ENCODE results near the gene JTB. TPM values are rescaled to one million over a fixed set of nuclear protein-coding genes. Genes with fewer than 3 reads are reported as not detected.

The JTB gene
- total and polyA plus RNA-seq, 5 donors from 2014 or later, result 93.8 to 378 (median 336) TPM

DNA sequence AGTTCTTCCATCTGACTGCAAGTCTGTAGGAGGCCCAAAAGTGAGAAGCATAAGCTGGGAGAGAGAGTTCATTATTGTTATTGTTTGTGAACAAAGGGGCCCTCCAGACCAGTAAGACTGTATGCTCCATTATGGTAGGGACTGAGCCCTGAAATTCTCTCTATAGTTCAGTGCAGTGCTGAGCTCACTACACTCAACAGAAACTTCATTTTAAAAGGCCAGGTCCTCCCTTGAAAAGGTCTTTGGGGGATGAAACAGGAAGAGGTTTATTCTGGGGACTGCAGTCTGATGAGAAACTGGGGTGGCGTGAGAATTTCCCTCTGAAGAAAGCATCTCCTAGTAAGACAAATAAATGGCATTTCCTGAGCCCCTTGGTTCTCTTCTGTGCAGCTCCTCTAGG, 49.2 kb downstream of the JTB start:
- Mint-ChIP-seq H3K9me3 (no peaks in the 10 kb centered on the region), H3K4me3 (peak overlapping the region in 1 of 4 donors; percentile 38), H3K36me3 (peaks cover 2% of the 10 kb centered on the region), H3K4me1 (peaks cover 6 to 15% (median 9%) of the 10 kb centered on the region in 4 donors), H3K27ac (peak overlapping the region in 1 of 3 donors; percentile 59), H3K27me3 (peaks cover under 1% of the 10 kb centered on the region)
- H3K27ac ChIP-seq (ENCODE audit: insufficient read depth, low read length, poor library complexity, severe bottlenecking), result no peak overlapping the region
- no peak overlapping the region for H3K4me3 ChIP-seq (ENCODE audit: low read depth, low read length)
- ATAC-seq (ENCODE audit: low read depth in 2 of 2), result no peak
- no peaks in the 10 kb centered on the region for H3K27me3 ChIP-seq (ENCODE audit: control insufficient read depth, insufficient read depth, low read length)
- DNase-seq, result peak in 1 of 3 donors; percentile 11
- no peaks in the 10 kb centered on the region for H3K9me3 ChIP-seq (ENCODE audit: control insufficient read depth in 2 of 2, low read length in 2 of 2)
- peaks cover 28% of the 10 kb centered on the region for H3K36me3 ChIP-seq (ENCODE audit: control insufficient read depth, insufficient read depth, low read length)
- peaks cover 10% of the 10 kb centered on the region for H3K4me1 ChIP-seq (ENCODE audit: control insufficient read depth, insufficient read depth, low read length, poor library complexity, severe bottlenecking)

DNA sequence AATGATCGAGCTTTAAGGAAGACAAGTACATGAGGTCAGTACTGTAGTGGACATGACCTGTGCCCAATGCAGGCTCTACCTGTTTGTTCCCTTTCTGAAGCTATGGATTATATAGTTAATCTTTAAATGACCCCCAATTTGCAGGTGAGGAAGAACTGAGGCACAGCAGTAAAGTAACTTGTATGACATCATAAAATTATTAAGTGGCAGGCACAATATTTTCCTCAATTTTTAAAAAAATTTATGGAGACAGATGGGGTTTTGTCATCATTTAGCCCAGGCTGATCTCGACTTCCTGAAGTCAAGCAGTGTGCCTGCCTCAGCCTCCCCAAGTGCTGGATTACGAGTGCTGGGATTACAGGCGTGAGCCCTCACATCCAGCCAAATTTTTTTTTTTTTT, 51.1 kb downstream of the JTB start:
- no peaks in the 10 kb centered on the region for H3K9me3 Mint-ChIP-seq
- ATAC-seq (ENCODE audit: low read depth in 2 of 2) (no peak), DNase-seq (no peak)
- Histone ChIP-seq H3K4me1 (ENCODE audit: control insufficient read depth, insufficient read depth, low read length, poor library complexity, severe bottlenecking) (peaks cover 14% of the 10 kb centered on the region), H3K27me3 (ENCODE audit: control insufficient read depth, insufficient read depth, low read length) (no peaks in the 10 kb centered on the region), H3K4me3 (ENCODE audit: low read depth, low read length) (no peak overlapping the region), H3K36me3 (ENCODE audit: control insufficient read depth, insufficient read depth, low read length) (peaks cover 14% of the 10 kb centered on the region), H3K9me3 (ENCODE audit: control insufficient read depth in 2 of 2, low read length in 2 of 2) (no peaks in the 10 kb centered on the region), H3K27ac (ENCODE audit: insufficient read depth, low read length, poor library complexity, severe bottlenecking) (no peak overlapping the region)
- no peaks in the 10 kb centered on the region for H3K36me3 Mint-ChIP-seq
- H3K4me3 Mint-ChIP-seq, result peak overlapping the region in 1 of 4 donors; percentile 75
- H3K4me1 Mint-ChIP-seq, result peaks cover 7 to 24% (median 16%) of the 10 kb centered on the region in 4 donors
- no peak overlapping the region for H3K27ac Mint-ChIP-seq
- H3K27me3 Mint-ChIP-seq, result peaks cover 6% of the 10 kb centered on the region

Other genes with a start within 250 kb of the JTB start
- gene INTS3, start 249.6 kb downstream of the JTB start, total RNA-seq, result 39.5 TPM
- gene INTS3, start 249.6 kb downstream of the JTB start, polyA plus RNA-seq, result 1 to 10 TPM; 6.9 to 9.4 (median 8.1) TPM
- gene SLC27A3, start 202.3 kb downstream of the JTB start, total RNA-seq, result 8.3 TPM
- 1 to 10 TPM; 5.4 to 8.3 (median 5.9) TPM for gene SLC27A3, start 202.3 kb downstream of the JTB start, polyA plus RNA-seq
- 81.5 TPM for gene GATAD2B, start 54.7 kb downstream of the JTB start, total RNA-seq
- 1 to 10 TPM; 2.9 to 4.5 (median 3.3) TPM for gene GATAD2B, start 54.7 kb downstream of the JTB start, polyA plus RNA-seq
- 133 TPM for gene DENND4B, start 31.0 kb downstream of the JTB start, total RNA-seq
- gene DENND4B, start 31.0 kb downstream of the JTB start, polyA plus RNA-seq, result 10 to 100 TPM; 11.2 to 21.2 (median 13.6) TPM
- gene CRTC2, start 19.1 kb downstream of the JTB start, total RNA-seq, result 145 TPM
- gene CRTC2, start 19.1 kb downstream of the JTB start, polyA plus RNA-seq, result 10 to 100 TPM; 13.6 to 32.6 (median 26.0) TPM
- gene SLC39A1, start 14.1 kb downstream of the JTB start, total RNA-seq, result 15.8 TPM
- gene SLC39A1, start 14.1 kb downstream of the JTB start, polyA plus RNA-seq, result 10 to 100 TPM; 30.4 to 42.1 (median 35.8) TPM
- 2.5 TPM for gene CREB3L4, start 9.8 kb downstream of the JTB start, total RNA-seq
- 1 to 10 TPM in 3 of 4 donors, under 1 TPM in 1; 0.90 to 5.4 (median 3.3) TPM for gene CREB3L4, start 9.8 kb downstream of the JTB start, polyA plus RNA-seq
- gene RAB13, start 8.7 kb upstream of the JTB start, total RNA-seq, result 0.57 TPM
- not detected for gene RAB13, start 8.7 kb upstream of the JTB start, polyA plus RNA-seq
- 4,265 TPM for gene RPS27, start 13.1 kb upstream of the JTB start, total RNA-seq
- over 10,000 TPM; 16,500 to 24,850 (median 17,978) TPM for gene RPS27, start 13.1 kb upstream of the JTB start, polyA plus RNA-seq
- 0.10 TPM for gene NUP210L, start 177.4 kb upstream of the JTB start, total RNA-seq
- gene NUP210L, start 177.4 kb upstream of the JTB start, polyA plus RNA-seq, result under 1 TPM in 2 of 4 donors, not detected in 2; 0.02 to 0.17 TPM
- 412 TPM for gene TPM3, start 214.4 kb upstream of the JTB start, total RNA-seq
- gene TPM3, start 214.4 kb upstream of the JTB start, polyA plus RNA-seq, result 1,000 to 10,000 TPM in 1 of 4 donors, 100 to 1,000 TPM in 3; 780 to 1,027 (median 844) TPM
- not detected for gene CFAP141, start 228.7 kb upstream of the JTB start, total RNA-seq
- gene CFAP141, start 228.7 kb upstream of the JTB start, polyA plus RNA-seq, result not detected
- 194 TPM for gene UBAP2L, start 243.3 kb upstream of the JTB start, total RNA-seq
- gene UBAP2L, start 243.3 kb upstream of the JTB start, polyA plus RNA-seq, result 10 to 100 TPM; 40.8 to 53.0 (median 46.0) TPM